Lung (tissue), 12 donors: ENCODE results near the gene OAS1. TPM values are rescaled to one million over a fixed set of nuclear protein-coding genes. Genes with fewer than 3 reads are reported as not detected.

Experiments used
- ATAC-seq: fragments of 200-7000 bp; cut with Tn5 transposase; one replicate; pipeline ENCODE4 v1.9.1; 2020; ENCODE audit warnings: moderate number of reproducible peaks; ENCODE audit not compliant: insufficient read depth, low FRiP score
- DNase-seq, 3 donors: peaks; one replicate each; pipeline ENCODE4 v3.0.0-alpha.2; 2013 to 2017
- H3K27ac ChIP-seq, 2 donors: one replicate each; pipeline ENCODE4 v1.5.1; 2013; ENCODE audit warnings: mild to moderate bottlenecking in 2 of 2, moderate library complexity in 2 of 2, control low read depth in 1 of 2, inconsistent platforms in 1 of 2, low read depth in 1 of 2, low read length in 1 of 2
- H3K27me3 ChIP-seq, 3 donors: one replicate each; pipeline ENCODE4 v1.5.1; 2013; ENCODE audit warnings: low read length in 2 of 3; ENCODE audit not compliant: control insufficient read depth in 3 of 3, insufficient read depth in 3 of 3
- H3K36me3 ChIP-seq, 4 donors: one replicate each; pipeline ENCODE4 v1.5.1; 2013; ENCODE audit warnings: low read length in 4 of 4, mild to moderate bottlenecking in 1 of 4, moderate library complexity in 1 of 4; ENCODE audit not compliant: control insufficient read depth in 4 of 4, insufficient read depth in 4 of 4
- H3K4me1 ChIP-seq, 5 donors: one replicate each; pipeline ENCODE4 v1.5.1; 2013; ENCODE audit warnings: low read length in 5 of 5, mild to moderate bottlenecking in 2 of 5, moderate library complexity in 1 of 5; ENCODE audit not compliant: control insufficient read depth in 5 of 5, insufficient read depth in 5 of 5
- H3K4me3 ChIP-seq: one replicate; pipeline ENCODE4 v1.5.1; 2013; ENCODE audit warnings: mild to moderate bottlenecking, control low read depth, moderate library complexity
- H3K9ac ChIP-seq, 2 donors: one replicate each; pipeline ENCODE4 v1.5.1; 2013; ENCODE audit warnings: low read length in 2 of 2, control low read depth in 1 of 2; ENCODE audit not compliant: insufficient read depth in 1 of 2
- H3K9me3 ChIP-seq, 4 donors: one replicate each; pipeline ENCODE4 v1.5.1; 2013; ENCODE audit warnings: low read length in 3 of 4, mild to moderate bottlenecking in 1 of 4, moderate library complexity in 1 of 4; ENCODE audit not compliant: control insufficient read depth in 4 of 4, insufficient read depth in 3 of 4
- CTCF ChIP-seq: IDR thresholded peaks from 2 replicates; pipeline ENCODE4 v1.5.1; 2012; ENCODE audit warnings: mild to moderate bottlenecking; ENCODE audit errors: control extremely low read depth, extremely low read depth
- WGBS, 2 donors: extraction: QIAGEN DNeasy Blood & Tissue Kit; methylation state at CpG; one replicate each; pipeline ENCODE4 v1.1.7; 2013; 5-methylcytosine and 5-hydroxymethylcytosine counted together
- polyA plus RNA-seq, 2 donors: library from polyadenylated mRNA; stranded (reverse); fragments of 200-250 nt; gene quantifications; one replicate each; pipeline ENCODE4 v1.2.1, GENCODE V29; 2013
- total RNA-seq, 2 donors: library from RNA; depleted of rRNA in 1 of 2; stranded (reverse); fragments of >200 nt in 1 of 2; gene quantifications; one replicate each; pipeline ENCODE4 v1.2.1, GENCODE V29; 2014 to 2021
- donor health status: control.
- donor health status: control.
- donor health status: Bipolar disorder and iron deficiency.
- donor health status: healthy.
- donor health status: DM: yes; HTN: yes; CAD: no.

OAS1 gene
- total and polyA plus RNA-seq, 4 donors: 14.6 to 40.3 (median 18.5) TPM

- WGBS, 2 donors: 21 to 30% methylated on average over 2 of the region's 2 CpGs
- Histone ChIP-seq H3K27ac (no peak overlapping the region), H3K9ac (no peak overlapping the region), H3K9me3 (no peaks in the 10 kb centered on the region), H3K4me3 (no peak overlapping the region), H3K4me1 (peaks cover 0 to 13% (median 3%) of the 10 kb centered on the region in 5 donors), H3K27me3 (no peaks in the 10 kb centered on the region), H3K36me3 (peaks cover 0 to 1% (median under 1%) of the 10 kb centered on the region in 4 donors)
- DNase-seq: no peak
- TF ChIP-seq CTCF: no peak
- no peak for ATAC-seq
Observed at GRCh38 chr12:112936927-112937326, 30.2 kb downstream of the OAS1 start.

GRCh38 chr12:112937741-112938719, 31.3 kb downstream of the OAS1 start, which contains the start of gene OAS3:
Gene OAS3, plus strand, starts transcription at chr12:112938474. Its CDS starts 57 bp downstream, at chr12:112938531.
- Histone ChIP-seq H3K4me1 (peaks cover 0 to 13% (median 3%) of the 10 kb centered on the region in 5 donors), H3K27me3 (no peaks in the 10 kb centered on the region), H3K9me3 (no peaks in the 10 kb centered on the region), H3K4me3 (peak within 1 kb of the TSS; percentile 66), H3K27ac (peak within 1 kb of the TSS; percentile 39 to 88), H3K36me3 (peaks cover 0 to 3% (median 1%) of the 10 kb centered on the region in 4 donors), H3K9ac (peak within 1 kb of the TSS in 1 of 2 donors; percentile 79)
- peak; percentile 84 to 94 (median 92) for DNase-seq
- WGBS, 2 donors: 7 to 8% methylated on average over 49 to 50 of the region's 50 CpGs
- peak; percentile 91 for ATAC-seq
- TF ChIP-seq CTCF: no peak

- peaks cover 0 to 13% (median 3%) of the 10 kb centered on the region in 5 donors for H3K4me1 ChIP-seq
- H3K27ac ChIP-seq: peak overlapping the region; percentile 30 to 88
- no peaks in the 10 kb centered on the region for H3K9me3 ChIP-seq
- ATAC-seq (no peak), DNase-seq (peak in 2 of 3 donors; percentile 11 to 25)
- H3K9ac ChIP-seq: peak overlapping the region in 1 of 2 donors; percentile 79
- TF ChIP-seq CTCF: no peak
- peaks cover 0 to 4% (median 2%) of the 10 kb centered on the region in 4 donors for H3K36me3 ChIP-seq
- 14 to 27% methylated on average over 11 of the region's 11 CpGs for WGBS, 2 donors
- peak overlapping the region; percentile 66 for H3K4me3 ChIP-seq
- no peaks in the 10 kb centered on the region for H3K27me3 ChIP-seq
Observed at GRCh38 chr12:112938751-112939150, 32.0 kb downstream of the OAS1 start.
